ENCODE results near the gene IFNG. TPM values are rescaled to one million over a fixed set of nuclear protein-coding genes. Genes with fewer than 3 reads are reported as not detected.

The IFNG gene
- total and polyA plus RNA-seq, 10 of the 15 experiments (the other 5 are each of a cell fraction or from before 2014, with no cell fraction given), result 0.10 to 1.4 (median 0.25) TPM; not detected in 2

GRCh38 chr12:68175557-68176061 lies 16.1 kb upstream of the IFNG start:
- H4K20me1 ChIP-seq (ENCODE audit: control insufficient read depth, insufficient read depth), result no peaks in the 10 kb centered on the region
- H3K4me2 ChIP-seq (ENCODE audit: control insufficient read depth, insufficient read depth), result peak overlapping the region; percentile 7
- BruUV-seq (replicated peaks), result no TSS peak
- 2% methylated on average over 4 of the region's 4 CpGs for WGBS (ENCODE audit: insufficient coverage, insufficient replicate concordance, low lambda C conversion rate, missing lambda C conversion rate)
- no peak overlapping the region for H3K27ac ChIP-seq (ENCODE audit: control insufficient read depth, insufficient read depth)
- H3K9ac ChIP-seq (ENCODE audit: control insufficient read depth, insufficient read depth, low read length), result no peak overlapping the region
- H3K36me3 ChIP-seq (ENCODE audit: control insufficient read depth in 2 of 2, insufficient read depth in 2 of 2, low read length in 1 of 2), result no peaks in the 10 kb centered on the region
- ATAC-seq (peak; percentile 93), FAIRE-seq (peak; percentile 88), DNase-seq (ENCODE audit: low read depth, low spot score) (peak; percentile 63)
- 0 out of 2 replicates have a peak, but pooled peaks cover 2% of the 10 kb centered on the region for H3K4me1 ChIP-seq (ENCODE audit: control insufficient read depth, insufficient read depth, low read length)
- ChIA-PET SMC1A (ENCODE audit: uncharacterized antibody, unreplicated experiment) (interaction anchor here (0.5 to 1.6 kb wide), 6 partner anchors 11 to 819 kb away, joined by 3 to 5 read pairs (median 3); no protein-coding TSS in a partner anchor), POLR2A (no interaction called here), RAD21 (ENCODE audit: unreplicated experiment) (no interaction called here), CTCF (interaction anchor here (1.2 to 2.7 kb wide), 2 partner anchors 17 to 135 kb away, joined by 3 to 10 read pairs; no protein-coding TSS in a partner anchor)
- in situ Hi-C loops (cut with MboI), result no loop called here
- peak overlapping the region; percentile 73 for H2AFZ ChIP-seq (ENCODE audit: control insufficient read depth, low read depth, low read length)
- intact Hi-C loops (cut with micrococcal nuclease; ENCODE audit: unreplicated experiment), result no loop called here
- no peaks in the 10 kb centered on the region for H3K9me3 ChIP-seq (replicated peaks; ENCODE audit: control insufficient read depth, insufficient read depth, low read length)
- H3K27me3 ChIP-seq (replicated peaks in 1 of 2; ENCODE audit: control insufficient read depth in 2 of 2, insufficient read depth in 2 of 2, low read length in 1 of 2), result no peaks in the 10 kb centered on the region; a peak in 1 of 4 replicates
- peak overlapping the region; percentile 3; the same call in 1 of the 2 replicates for H3K4me3 ChIP-seq
- no peaks in the 10 kb centered on the region for H3K79me2 ChIP-seq (ENCODE audit: control insufficient read depth, insufficient read depth, low read length)
- peak; percentile 22; the same call in 1 of the 2 replicates for TF ChIP-seq RAD51 (IDR thresholded peaks at IDR 0.05)
- TF ChIP-seq SUPT20H (IDR thresholded peaks at IDR 0.05; ENCODE audit: borderline replicate concordance, control insufficient read depth, low read depth, low read length), result no peak
- TF ChIP-seq KDM1A (IDR thresholded peaks at IDR 0.05; ENCODE audit: borderline replicate concordance), result no peak
- TF ChIP-seq BCL3 (IDR thresholded peaks at IDR 0.05; ENCODE audit: borderline replicate concordance, insufficient read depth, low read depth, low read length, poor library complexity, severe bottlenecking), result peak; percentile 36
- TF ChIP-seq ZNF24 (IDR thresholded peaks at IDR 0.05), result no peak
- TF ChIP-seq SMC3 (IDR thresholded peaks at IDR 0.05; ENCODE audit: borderline replicate concordance, low read length), result no peak
- no peak for TF ChIP-seq REST (IDR thresholded peaks at IDR 0.05; ENCODE audit: low read depth, low read length)
- peak; percentile 62; the same call in 1 of the 2 replicates for TF ChIP-seq CREB1 (IDR thresholded peaks at IDR 0.05; ENCODE audit: low read depth)
- TF ChIP-seq POLR2AphosphoS5 (IDR thresholded peaks at IDR 0.05; ENCODE audit: low read length), result no peak
- peak; percentile 38; the same call in 1 of the 2 replicates for TF ChIP-seq GABPA (IDR thresholded peaks at IDR 0.05; ENCODE audit: low read depth)
- TF ChIP-seq JUNB (IDR thresholded peaks at IDR 0.05), result peak; percentile 35; the same call in 1 of the 2 replicates
- TF ChIP-seq BRCA1 (IDR thresholded peaks at IDR 0.05; ENCODE audit: low read depth, low read length), result no peak
- TF ChIP-seq ZBED1 (IDR thresholded peaks at IDR 0.05; ENCODE audit: borderline replicate concordance), result no peak
- no peak for TF ChIP-seq PML (IDR thresholded peaks at IDR 0.05; ENCODE audit: low read length)
- TF ChIP-seq, protein P1, sequence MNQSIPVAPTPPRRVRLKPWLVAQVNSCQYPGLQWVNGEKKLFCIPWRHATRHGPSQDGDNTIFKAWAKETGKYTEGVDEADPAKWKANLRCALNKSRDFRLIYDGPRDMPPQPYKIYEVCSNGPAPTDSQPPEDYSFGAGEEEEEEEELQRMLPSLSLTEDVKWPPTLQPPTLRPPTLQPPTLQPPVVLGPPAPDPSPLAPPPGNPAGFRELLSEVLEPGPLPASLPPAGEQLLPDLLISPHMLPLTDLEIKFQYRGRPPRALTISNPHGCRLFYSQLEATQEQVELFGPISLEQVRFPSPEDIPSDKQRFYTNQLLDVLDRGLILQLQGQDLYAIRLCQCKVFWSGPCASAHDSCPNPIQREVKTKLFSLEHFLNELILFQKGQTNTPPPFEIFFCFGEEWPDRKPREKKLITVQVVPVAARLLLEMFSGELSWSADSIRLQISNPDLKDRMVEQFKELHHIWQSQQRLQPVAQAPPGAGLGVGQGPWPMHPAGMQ (IDR thresholded peaks at IDR 0.05; ENCODE audit: borderline replicate concordance), result no peak
- no peak for TF ChIP-seq SIN3A (IDR thresholded peaks at IDR 0.05; ENCODE audit: low read depth, low read length)
- no peak for TF ChIP-seq EGR1 (IDR thresholded peaks at IDR 0.05; ENCODE audit: borderline replicate concordance in 1 of 2, low read depth in 2 of 2, low read length in 2 of 2)
- 0 out of 2 replicates have a peak, but pooled peaks have one; percentile 8 for TF ChIP-seq SPI1 (IDR thresholded peaks at IDR 0.05; ENCODE audit: borderline replicate concordance, insufficient read depth, low read depth, low read length)
- no peak for TF ChIP-seq CHD1 (IDR thresholded peaks at IDR 0.05; ENCODE audit: low read depth, low read length)
